Mesothelial cell of epicardium (in vitro differentiated cells): ENCODE data around the gene NRCAM. TPM values are rescaled to one million over a fixed set of nuclear protein-coding genes. Genes with fewer than 3 reads are reported as not detected.

ENCODE experiments used
- DNase-seq, 2 experiments: peaks; one replicate each; pipeline ENCODE4 v3.0.0; 2021; ENCODE audit warnings: low spot score in 2 of 2; ENCODE audit not compliant: unreplicated experiment in 2 of 2
- H3K27ac Mint-ChIP-seq: 2 replicates; pipeline ENCODE4 v1.8.0; 2021; ENCODE audit warnings: mixed read lengths
- H3K27me3 Mint-ChIP-seq: 2 replicates; pipeline ENCODE4 v1.8.0; 2021; ENCODE audit warnings: low read depth, mixed read lengths
- H3K36me3 Mint-ChIP-seq: 2 replicates; pipeline ENCODE4 v1.8.0; 2021; ENCODE audit warnings: mixed read lengths
- H3K4me1 Mint-ChIP-seq: 2 replicates; pipeline ENCODE4 v1.8.0; 2021; ENCODE audit warnings: mixed read lengths
- H3K4me3 Mint-ChIP-seq: 2 replicates; pipeline ENCODE4 v1.8.0; 2021; ENCODE audit warnings: mild to moderate bottlenecking, moderate library complexity, mixed read lengths
- H3K9me3 Mint-ChIP-seq: 2 replicates; pipeline ENCODE4 v1.8.0; 2021; ENCODE audit warnings: mixed read lengths
- total RNA-seq: library from RNA; stranded (reverse); gene quantifications from 3 replicates; pipeline ENCODE4 v1.2.1, GENCODE V29; 2021
- TF ChIP-seq, protein P1 (sequence below): fragments of 200-600 bp; sonication (generic); IDR thresholded peaks from one replicate; pipeline ENCODE4 v1.5.0; 2021; ENCODE audit warnings: antibody characterized with exemption; ENCODE audit not compliant: unreplicated experiment

Gene NRCAM
- total RNA-seq, 1 donor from 2014 or later: 5.7 TPM

GRCh38 chr7:108464743-108465142, 8.5 kb upstream of the NRCAM start:
- no peaks in the 10 kb centered on the region for H3K36me3 Mint-ChIP-seq
- peaks cover 22% of the 10 kb centered on the region for H3K27me3 Mint-ChIP-seq
- H3K4me1 Mint-ChIP-seq: peaks cover 4% of the 10 kb centered on the region
- H3K9me3 Mint-ChIP-seq: no peaks in the 10 kb centered on the region
- H3K27ac Mint-ChIP-seq: no peak overlapping the region
- TF ChIP-seq, protein P1, sequence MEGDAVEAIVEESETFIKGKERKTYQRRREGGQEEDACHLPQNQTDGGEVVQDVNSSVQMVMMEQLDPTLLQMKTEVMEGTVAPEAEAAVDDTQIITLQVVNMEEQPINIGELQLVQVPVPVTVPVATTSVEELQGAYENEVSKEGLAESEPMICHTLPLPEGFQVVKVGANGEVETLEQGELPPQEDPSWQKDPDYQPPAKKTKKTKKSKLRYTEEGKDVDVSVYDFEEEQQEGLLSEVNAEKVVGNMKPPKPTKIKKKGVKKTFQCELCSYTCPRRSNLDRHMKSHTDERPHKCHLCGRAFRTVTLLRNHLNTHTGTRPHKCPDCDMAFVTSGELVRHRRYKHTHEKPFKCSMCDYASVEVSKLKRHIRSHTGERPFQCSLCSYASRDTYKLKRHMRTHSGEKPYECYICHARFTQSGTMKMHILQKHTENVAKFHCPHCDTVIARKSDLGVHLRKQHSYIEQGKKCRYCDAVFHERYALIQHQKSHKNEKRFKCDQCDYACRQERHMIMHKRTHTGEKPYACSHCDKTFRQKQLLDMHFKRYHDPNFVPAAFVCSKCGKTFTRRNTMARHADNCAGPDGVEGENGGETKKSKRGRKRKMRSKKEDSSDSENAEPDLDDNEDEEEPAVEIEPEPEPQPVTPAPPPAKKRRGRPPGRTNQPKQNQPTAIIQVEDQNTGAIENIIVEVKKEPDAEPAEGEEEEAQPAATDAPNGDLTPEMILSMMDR: no peak
- DNase-seq: no peak
- H3K4me3 Mint-ChIP-seq: no peak overlapping the region

- TF ChIP-seq, protein P1: no peak
- H3K4me1 Mint-ChIP-seq: peaks cover 4% of the 10 kb centered on the region
- no peaks in the 10 kb centered on the region for H3K9me3 Mint-ChIP-seq
- H3K27me3 Mint-ChIP-seq: peaks cover 29% of the 10 kb centered on the region
- no peak overlapping the region for H3K4me3 Mint-ChIP-seq
- no peak for DNase-seq
- no peaks in the 10 kb centered on the region for H3K36me3 Mint-ChIP-seq
- no peak overlapping the region for H3K27ac Mint-ChIP-seq
These were observed 7.4 kb upstream of the NRCAM start for GRCh38 chr7:108463613-108464012.

GRCh38 chr7:108461840-108462239, 5.6 kb upstream of the NRCAM start:
- no peaks in the 10 kb centered on the region for H3K9me3 Mint-ChIP-seq
- no peak overlapping the region for H3K27ac Mint-ChIP-seq
- DNase-seq: no peak
- TF ChIP-seq, protein P1: no peak
- H3K4me1 Mint-ChIP-seq: peaks cover 3% of the 10 kb centered on the region
- H3K36me3 Mint-ChIP-seq: no peaks in the 10 kb centered on the region
- H3K27me3 Mint-ChIP-seq: peaks cover 45% of the 10 kb centered on the region
- no peak overlapping the region for H3K4me3 Mint-ChIP-seq

- peaks cover 7% of the 10 kb centered on the region for H3K4me1 Mint-ChIP-seq
- peaks cover 46% of the 10 kb centered on the region for H3K27me3 Mint-ChIP-seq
- TF ChIP-seq, protein P1: no peak
- no peaks in the 10 kb centered on the region for H3K9me3 Mint-ChIP-seq
- no peak overlapping the region for H3K27ac Mint-ChIP-seq
- H3K4me3 Mint-ChIP-seq: no peak overlapping the region
- no peaks in the 10 kb centered on the region for H3K36me3 Mint-ChIP-seq
- DNase-seq: no peak
These were observed 4.7 kb upstream of the NRCAM start for GRCh38 chr7:108460964-108461363.

- Mint-ChIP-seq H3K36me3 (no peaks in the 10 kb centered on the region), H3K9me3 (no peaks in the 10 kb centered on the region), H3K4me1 (peaks cover 7% of the 10 kb centered on the region), H3K27ac (no peak overlapping the region), H3K27me3 (peaks cover 49% of the 10 kb centered on the region), H3K4me3 (no peak overlapping the region)
- no peak for DNase-seq
- TF ChIP-seq, protein P1: peak; percentile 30
These were observed 3.8 kb upstream of the NRCAM start for GRCh38 chr7:108459922-108460551.
